ENCODE results near the gene LIPT1. TPM values are rescaled to one million over a fixed set of nuclear protein-coding genes. Genes with fewer than 3 reads are reported as not detected.

LIPT1 gene
- total and polyA plus RNA-seq, 4 experiments from 2014 or later: 20.5 to 25.6 (median 23.9) TPM

- no peaks in the 10 kb centered on the region for H3K9me3 ChIP-seq (ENCODE audit: control insufficient read depth in 1 of 2, low read length in 2 of 2)
- POLR2A ChIA-PET (ENCODE audit: partially characterized antibody): interaction anchor here (6.2 kb wide), 1 partner anchor 11 kb away, joined by 112 read pairs; the partner anchor contains the start of gene C2orf15
- Mint-ChIP-seq H3K9me3 (no peaks in the 10 kb centered on the region), H3K4me1 (peaks cover 0 to 31% (median 27%) of the 10 kb centered on the region in 4 donors), H3K4me3 (no peak overlapping the region), H3K36me3 (peaks cover 5 to 28% of the 10 kb centered on the region in 2 donors), H3K27ac (no peak overlapping the region), H3K27me3 (no peaks in the 10 kb centered on the region)
- no peak for DNase-seq
- H3K27ac ChIP-seq (ENCODE audit: low read depth, low read length): no peak overlapping the region
- no peaks in the 10 kb centered on the region for H3K27me3 ChIP-seq (ENCODE audit: insufficient read depth, low read length)
- H3K4me3 ChIP-seq (ENCODE audit: low read length in 2 of 2): no peak overlapping the region
- no peaks in the 10 kb centered on the region for H3K36me3 ChIP-seq (ENCODE audit: insufficient read depth, low read length)
- intact Hi-C loops (cut with micrococcal nuclease): loop anchor here (10.0 kb wide), 1 partner anchor 1158 kb away; the partner anchor contains the start of gene TMEM131
- CTCF ChIA-PET (ENCODE audit: partially characterized antibody): interaction anchor here (2.2 kb wide), 1 partner anchor 11 kb away, joined by 4 read pairs; the partner anchor contains the start of gene C2orf15
- peaks cover 25% of the 10 kb centered on the region for H3K4me1 ChIP-seq (ENCODE audit: insufficient read depth, low read length)
These were observed 2.4 kb upstream of the LIPT1 start for GRCh38 chr2:99152199-99152895.

GRCh38 chr2:99153921-99154604 lies 704 bp upstream of the LIPT1 start:
- Mint-ChIP-seq H3K36me3 (peaks cover 18 to 35% of the 10 kb centered on the region in 2 donors), H3K27ac (peak overlapping the region in 1 of 7 donors; percentile 100), H3K27me3 (no peaks in the 10 kb centered on the region), H3K4me1 (peaks cover 5 to 38% (median 34%) of the 10 kb centered on the region in 4 donors), H3K4me3 (peak overlapping the region in 3 of 8 donors; percentile 91 to 99 (median 96)), H3K9me3 (no peaks in the 10 kb centered on the region)
- POLR2A ChIA-PET (ENCODE audit: partially characterized antibody): interaction anchor here (0.6 to 6.2 kb wide), 15 partner anchors 9 to 1508 kb away, joined by 3 to 112 read pairs (median 5); partner anchors contain the start of genes C2orf15, COX5B, EIF5B and MITD1
- Histone ChIP-seq H3K36me3 (ENCODE audit: insufficient read depth, low read length) (no peaks in the 10 kb centered on the region), H3K4me3 (ENCODE audit: low read length in 2 of 2) (peak overlapping the region; percentile 78 to 83), H3K9me3 (ENCODE audit: control insufficient read depth in 1 of 2, low read length in 2 of 2) (no peaks in the 10 kb centered on the region), H3K27ac (ENCODE audit: low read depth, low read length) (peak overlapping the region; percentile 97), H3K27me3 (ENCODE audit: insufficient read depth, low read length) (no peaks in the 10 kb centered on the region), H3K4me1 (ENCODE audit: insufficient read depth, low read length) (peaks cover 25% of the 10 kb centered on the region)
- intact Hi-C loops (cut with micrococcal nuclease): loop anchor here (1.0 to 10.0 kb wide), 2 partner anchors 13 to 1159 kb away; partner anchors contain the start of genes C2orf15 and TMEM131
- DNase-seq: peak in 1 of 5 donors; percentile 4
- CTCF ChIA-PET (ENCODE audit: partially characterized antibody): interaction anchor here (0.8 to 3.2 kb wide), 4 partner anchors 13 to 183 kb away, joined by 3 to 20 read pairs (median 6); partner anchors contain the start of genes C2orf15, EIF5B and TXNDC9

DNA sequence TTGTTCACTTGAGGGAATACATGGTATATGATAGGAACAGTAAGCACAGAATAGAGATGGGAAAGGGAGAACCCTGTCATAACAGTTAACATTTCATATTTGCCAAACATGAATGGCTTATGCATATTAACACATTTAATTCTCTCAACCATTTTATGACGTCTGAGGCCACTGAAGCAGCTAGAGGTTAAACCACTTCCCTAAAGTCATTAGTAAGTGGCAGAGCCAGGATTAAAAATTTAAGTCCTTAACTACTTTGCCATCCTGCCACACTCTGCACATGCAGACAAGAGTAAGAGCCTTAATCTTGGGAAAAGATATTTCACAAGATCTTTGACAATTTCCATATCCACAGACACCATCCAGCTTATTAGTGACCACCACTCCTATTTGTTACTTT lies 2.1 kb downstream of the LIPT1 start:
- CTCF ChIA-PET (ENCODE audit: partially characterized antibody): interaction anchor here (1.5 to 2.4 kb wide), 2 partner anchors 15 to 180 kb away, joined by 3 to 6 read pairs; partner anchors contain the start of genes C2orf15, EIF5B and TXNDC9
- POLR2A ChIA-PET (ENCODE audit: partially characterized antibody): interaction anchor here (0.6 to 6.2 kb wide), 4 partner anchors 11 to 29 kb away, joined by 3 to 112 read pairs (median 22); partner anchors contain the start of genes C2orf15, MITD1 and MRPL30

GRCh38 chr2:99158599-99158998 lies 3.8 kb downstream of the LIPT1 start:
- peaks cover 34 to 62% of the 10 kb centered on the region in 2 donors for H3K36me3 Mint-ChIP-seq
- H3K4me3 Mint-ChIP-seq: peak overlapping the region in 1 of 8 donors; percentile 50

More for the DNA sequence above, 2.1 kb downstream of the LIPT1 start:
- DNase-seq: no peak
- H3K27ac ChIP-seq (ENCODE audit: low read depth, low read length): no peak overlapping the region
- Mint-ChIP-seq H3K36me3 (peaks cover 29 to 53% of the 10 kb centered on the region in 2 donors), H3K27ac (peak overlapping the region in 5 of 7 donors; percentile 66 to 95 (median 85)), H3K4me3 (peak overlapping the region in 4 of 8 donors; percentile 22 to 91 (median 65)), H3K27me3 (no peaks in the 10 kb centered on the region), H3K4me1 (peaks cover 10 to 40% (median 38%) of the 10 kb centered on the region in 4 donors), H3K9me3 (no peaks in the 10 kb centered on the region)
- peaks cover 6% of the 10 kb centered on the region for H3K36me3 ChIP-seq (ENCODE audit: insufficient read depth, low read length)
- no peak overlapping the region for H3K4me3 ChIP-seq (ENCODE audit: low read length in 2 of 2)
- no peaks in the 10 kb centered on the region for H3K27me3 ChIP-seq (ENCODE audit: insufficient read depth, low read length)
- no peaks in the 10 kb centered on the region for H3K9me3 ChIP-seq (ENCODE audit: control insufficient read depth in 1 of 2, low read length in 2 of 2)
- peaks cover 25% of the 10 kb centered on the region for H3K4me1 ChIP-seq (ENCODE audit: insufficient read depth, low read length)
- intact Hi-C loops (cut with micrococcal nuclease): loop anchor here (10.0 kb wide), 1 partner anchor 1162 kb away; the partner anchor contains the start of gene TMEM131

GRCh38 chr2:99159594-99159993 lies 4.8 kb downstream of the LIPT1 start:
- H3K4me1 ChIP-seq (ENCODE audit: insufficient read depth, low read length): peaks cover 11% of the 10 kb centered on the region
- ChIA-PET CTCF (ENCODE audit: partially characterized antibody) (no interaction called here), POLR2A (ENCODE audit: partially characterized antibody) (no interaction called here)
- intact Hi-C loops (cut with micrococcal nuclease): loop anchor here (10.0 kb wide), 1 partner anchor 1165 kb away; the partner anchor contains the start of gene TMEM131
- H3K4me3 Mint-ChIP-seq: no peak overlapping the region
- no peaks in the 10 kb centered on the region for H3K27me3 Mint-ChIP-seq
- DNase-seq: no peak
- H3K4me1 Mint-ChIP-seq: peaks cover 10 to 39% (median 32%) of the 10 kb centered on the region in 4 donors
- peaks cover 12% of the 10 kb centered on the region for H3K36me3 ChIP-seq (ENCODE audit: insufficient read depth, low read length)
- H3K27ac Mint-ChIP-seq: peak overlapping the region in 6 of 7 donors; percentile 16 to 85 (median 44)
- H3K9me3 ChIP-seq (ENCODE audit: control insufficient read depth in 1 of 2, low read length in 2 of 2): no peaks in the 10 kb centered on the region
- no peaks in the 10 kb centered on the region for H3K27me3 ChIP-seq (ENCODE audit: insufficient read depth, low read length)
- no peak overlapping the region for H3K27ac ChIP-seq (ENCODE audit: low read depth, low read length)
- no peaks in the 10 kb centered on the region for H3K9me3 Mint-ChIP-seq
- no peak overlapping the region for H3K4me3 ChIP-seq (ENCODE audit: low read length in 2 of 2)
- H3K36me3 Mint-ChIP-seq: peaks cover 36 to 61% of the 10 kb centered on the region in 2 donors

More at GRCh38 chr2:99158599-99158998, 3.8 kb downstream of the LIPT1 start:
- H3K36me3 ChIP-seq (ENCODE audit: insufficient read depth, low read length): peaks cover 12% of the 10 kb centered on the region
- DNase-seq: no peak
- Mint-ChIP-seq H3K4me1 (peaks cover 10 to 41% (median 39%) of the 10 kb centered on the region in 4 donors), H3K9me3 (no peaks in the 10 kb centered on the region), H3K27ac (peak overlapping the region in 4 of 7 donors; percentile 10 to 89 (median 71)), H3K27me3 (no peaks in the 10 kb centered on the region)
- intact Hi-C loops (cut with micrococcal nuclease): loop anchor here (10.0 kb wide), 1 partner anchor 1164 kb away; the partner anchor contains the start of gene TMEM131
- no peak overlapping the region for H3K4me3 ChIP-seq (ENCODE audit: low read length in 2 of 2)
- no peak overlapping the region for H3K27ac ChIP-seq (ENCODE audit: low read depth, low read length)
- CTCF ChIA-PET (ENCODE audit: partially characterized antibody): interaction anchor here (1.5 kb wide), 2 partner anchors 17 to 21 kb away, joined by 3 to 10 read pairs; partner anchors contain the start of gene C2orf15
- no peaks in the 10 kb centered on the region for H3K27me3 ChIP-seq (ENCODE audit: insufficient read depth, low read length)
- H3K9me3 ChIP-seq (ENCODE audit: control insufficient read depth in 1 of 2, low read length in 2 of 2): no peaks in the 10 kb centered on the region
- POLR2A ChIA-PET (ENCODE audit: partially characterized antibody): interaction anchor here (0.7 to 0.9 kb wide), 2 partner anchors 17 to 20 kb away, joined by 3 to 4 read pairs; partner anchors contain the start of gene C2orf15
- H3K4me1 ChIP-seq (ENCODE audit: insufficient read depth, low read length): peaks cover 20% of the 10 kb centered on the region

GRCh38 chr2:99166218-99166617 lies 11.5 kb downstream of the LIPT1 start:
- CTCF ChIA-PET (ENCODE audit: partially characterized antibody): interaction anchor here (1.2 to 2.1 kb wide), 2 partner anchors 11 to 12 kb away, joined by 4 to 5 read pairs; partner anchors contain the start of genes LIPT1 and TSGA10
- no peaks in the 10 kb centered on the region for H3K27me3 Mint-ChIP-seq

More at GRCh38 chr2:99166218-99166617, 11.5 kb downstream of the LIPT1 start:
- POLR2A ChIA-PET (ENCODE audit: partially characterized antibody): interaction anchor here (1.2 to 1.7 kb wide), 2 partner anchors 11 to 26 kb away, joined by 3 to 8 read pairs; partner anchors contain the start of genes LIPT1 and TSGA10
- peaks cover 37% of the 10 kb centered on the region for H3K36me3 ChIP-seq (ENCODE audit: insufficient read depth, low read length)
- Mint-ChIP-seq H3K9me3 (no peaks in the 10 kb centered on the region), H3K36me3 (peaks cover 35 to 60% of the 10 kb centered on the region in 2 donors), H3K27ac (peak overlapping the region in 5 of 7 donors; percentile 20 to 82 (median 45)), H3K4me1 (peaks cover 0 to 12% (median 4%) of the 10 kb centered on the region in 4 donors), H3K4me3 (no peak overlapping the region)
- H3K4me1 ChIP-seq (ENCODE audit: insufficient read depth, low read length): no peaks in the 10 kb centered on the region
- no peaks in the 10 kb centered on the region for H3K9me3 ChIP-seq (ENCODE audit: control insufficient read depth in 1 of 2, low read length in 2 of 2)
- DNase-seq: no peak
- no peak overlapping the region for H3K4me3 ChIP-seq (ENCODE audit: low read length in 2 of 2)
- H3K27ac ChIP-seq (ENCODE audit: low read depth, low read length): no peak overlapping the region
- intact Hi-C loops (cut with micrococcal nuclease): no loop called here
- H3K27me3 ChIP-seq (ENCODE audit: insufficient read depth, low read length): no peaks in the 10 kb centered on the region

All from CD4-positive, alpha-beta memory T cell (primary cell).